Measurements from ENCODE around the gene RAB25. TPM values are rescaled to one million over a fixed set of nuclear protein-coding genes. Genes with fewer than 3 reads are reported as not detected.

The RAB25 gene
- total and polyA plus RNA-seq, 2 of the 13 experiments (the other 11 are each of a cell fraction or from before 2014, with no cell fraction given): 0.20 to 0.22 TPM

GRCh38 chr1:156082309-156083091 is 21.5 kb downstream of the RAB25 start, which contains the start of gene MEX3A (continued):
- no peak for TF ChIP-seq ZNF468 (CRISPR knock-in tag; IDR thresholded peaks at IDR 0.05)
- TF ChIP-seq KAT8 (CRISPR knock-in tag; IDR thresholded peaks at IDR 0.05): peak; percentile 18; the same call in 1 of the 2 replicates
- TF ChIP-seq NFAT5 (CRISPR knock-in tag; IDR thresholded peaks at IDR 0.05): no peak
- TF ChIP-seq ZC3H13 (CRISPR knock-in tag; IDR thresholded peaks at IDR 0.05): no peak
- TF ChIP-seq ZNF660 (CRISPR knock-in tag; IDR thresholded peaks at IDR 0.05; ENCODE audit: borderline replicate concordance, low read depth): no peak
- TF ChIP-seq ZNF646 (CRISPR knock-in tag; IDR thresholded peaks at IDR 0.05): no peak
- TF ChIP-seq EP300 (IDR thresholded peaks at IDR 0.05; ENCODE audit: low read depth in 2 of 2, low read length in 2 of 2): no peak
- no peak for TF ChIP-seq EP300 (CRISPR knock-in tag; IDR thresholded peaks at IDR 0.05; ENCODE audit: borderline replicate concordance)
- TF ChIP-seq RBFOX2 (IDR thresholded peaks at IDR 0.05; ENCODE audit: low read depth, low read length): peak; percentile 48
- no peak for TF ChIP-seq ZNF766 (CRISPR knock-in tag; IDR thresholded peaks at IDR 0.05; ENCODE audit: borderline replicate concordance)
- TF ChIP-seq DDIT3 (CRISPR knock-in tag; IDR thresholded peaks at IDR 0.05): no peak
- TF ChIP-seq DPF2 (CRISPR knock-in tag; IDR thresholded peaks at IDR 0.05; ENCODE audit: borderline replicate concordance, low read depth): no peak
- TF ChIP-seq ARID2 (CRISPR knock-in tag; IDR thresholded peaks at IDR 0.05; ENCODE audit: borderline replicate concordance): no peak
- TF ChIP-seq SIX4 (CRISPR knock-in tag; IDR thresholded peaks at IDR 0.05): no peak
